ENCODE measurements around the gene RANBP17.

Gene RANBP17

GRCh38 chr5:171094356-171094755 lies 232.5 kb downstream of the RANBP17 start:
- H3K4me1 Mint-ChIP-seq = no peaks in the 10 kb centered on the region
- DNase-seq = no peak
- no peak overlapping the region for H3K4me3 Mint-ChIP-seq
- no peaks in the 10 kb centered on the region for H3K27me3 Mint-ChIP-seq (ENCODE audit: low read depth, poor library complexity)
- peaks cover 38% of the 10 kb centered on the region for H3K36me3 Mint-ChIP-seq (ENCODE audit: low read depth)
- peaks cover 37% of the 10 kb centered on the region for H3K9me3 Mint-ChIP-seq
- no peak for TF ChIP-seq CTCF (IDR thresholded peaks at IDR 0.05)
- H3K27ac Mint-ChIP-seq = no peak overlapping the region

GRCh38 chr5:171102877-171103610 lies 241.2 kb downstream of the RANBP17 start:
- H3K4me1 Mint-ChIP-seq = peaks cover 5% of the 10 kb centered on the region
- TF ChIP-seq CTCF (IDR thresholded peaks at IDR 0.05) = no peak
- peaks cover 40% of the 10 kb centered on the region for H3K36me3 Mint-ChIP-seq (ENCODE audit: low read depth)
- no peak for DNase-seq
- no peak overlapping the region for H3K27ac Mint-ChIP-seq
- H3K4me3 Mint-ChIP-seq = no peak overlapping the region
- H3K27me3 Mint-ChIP-seq (ENCODE audit: low read depth, poor library complexity) = no peaks in the 10 kb centered on the region
- H3K9me3 Mint-ChIP-seq = peaks cover 59% of the 10 kb centered on the region

- peaks cover 15% of the 10 kb centered on the region for H3K36me3 Mint-ChIP-seq (ENCODE audit: low read depth)
Measured at GRCh38 chr5:171107669-171108068, 245.9 kb downstream of the RANBP17 start.

GRCh38 chr5:171115519-171115918 lies 253.7 kb downstream of the RANBP17 start:
- no peaks in the 10 kb centered on the region for H3K4me1 Mint-ChIP-seq
- no peak overlapping the region for H3K27ac Mint-ChIP-seq
- peaks cover 4% of the 10 kb centered on the region for H3K9me3 Mint-ChIP-seq
- H3K4me3 Mint-ChIP-seq = no peak overlapping the region
- TF ChIP-seq CTCF (IDR thresholded peaks at IDR 0.05) = no peak
- peaks cover 5% of the 10 kb centered on the region for H3K36me3 Mint-ChIP-seq (ENCODE audit: low read depth)
- H3K27me3 Mint-ChIP-seq (ENCODE audit: low read depth, poor library complexity) = no peaks in the 10 kb centered on the region
- DNase-seq = no peak

More at GRCh38 chr5:171107669-171108068, 245.9 kb downstream of the RANBP17 start:
- DNase-seq = no peak
- TF ChIP-seq CTCF (IDR thresholded peaks at IDR 0.05) = no peak
- H3K4me3 Mint-ChIP-seq = no peak overlapping the region
- peaks cover 14% of the 10 kb centered on the region for H3K9me3 Mint-ChIP-seq
- H3K4me1 Mint-ChIP-seq = peaks cover 5% of the 10 kb centered on the region
- no peak overlapping the region for H3K27ac Mint-ChIP-seq
- no peaks in the 10 kb centered on the region for H3K27me3 Mint-ChIP-seq (ENCODE audit: low read depth, poor library complexity)

GRCh38 chr5:171116719-171117118 lies 254.9 kb downstream of the RANBP17 start:
- H3K4me1 Mint-ChIP-seq = no peaks in the 10 kb centered on the region
- no peak overlapping the region for H3K27ac Mint-ChIP-seq
- no peak for DNase-seq
- no peak for TF ChIP-seq CTCF (IDR thresholded peaks at IDR 0.05)
- peaks cover 5% of the 10 kb centered on the region for H3K36me3 Mint-ChIP-seq (ENCODE audit: low read depth)
- H3K4me3 Mint-ChIP-seq = no peak overlapping the region
- no peaks in the 10 kb centered on the region for H3K27me3 Mint-ChIP-seq (ENCODE audit: low read depth, poor library complexity)
- H3K9me3 Mint-ChIP-seq = peaks cover 4% of the 10 kb centered on the region

All from nephron progenitor cell (in vitro differentiated cells).